HG03439 (cell line): ENCODE results near the gene OTUD5.
"Not testable (repeated sequence)": the region's sequence is repeated elsewhere in the genome, so short reads cannot be mapped to it uniquely, and the experiment has no call there.

ENCODE experiments used
- ATAC-seq: cut with Tn5 transposase; IDR thresholded peaks from one replicate; pipeline ENCODE4 v1.9.1; 2021; ENCODE audit warnings: mild to moderate bottlenecking, moderate library complexity; ENCODE audit not compliant: unreplicated experiment

The OTUD5 gene

GRCh38 chrX:48891402-48892288, 65.8 kb downstream of the OTUD5 start:
- peak; percentile 78 for ATAC-seq

GRCh38 chrX:48890934-48891401, 66.4 kb downstream of the OTUD5 start:
- ATAC-seq = peak; percentile 38

GRCh38 chrX:48890296-48890925, 67.0 kb downstream of the OTUD5 start:
- ATAC-seq = no peak

GRCh38 chrX:48886586-48886985, 70.8 kb downstream of the OTUD5 start:
- ATAC-seq = not testable (repeated sequence)

- no peak for ATAC-seq
Measured at GRCh38 chrX:48883729-48884128, 73.7 kb downstream of the OTUD5 start.

GRCh38 chrX:48876944-48877343, 80.5 kb downstream of the OTUD5 start:
- ATAC-seq = not testable (repeated sequence)
